HepG2 (cell line): ENCODE data around the gene RNASE4. TPM values are rescaled to one million over a fixed set of nuclear protein-coding genes. Genes with fewer than 3 reads are reported as not detected.

ENCODE experiments used
- ATAC-seq: fragments of 200-7000 bp; cut with Tn5 transposase; 3 replicates; pipeline ENCODE4 v1.9.1; 2020; ENCODE audit warnings: mild to moderate bottlenecking, moderate library complexity
- BruUV-seq: library from RNA; stranded (reverse); fragments of 400-500 nt; replicated peaks from 2 replicates; lab custom pipeline; 2021; lab: Mats Ljungman, UMichigan
- CTCF ChIA-PET: fragments of 300-600 bp; formaldehyde crosslinking; extraction: SDS; loops from one replicate; lab custom pipeline; 2021; ENCODE audit warnings: low total read pairs, inconsistent platforms, low intra/inter-chr PET ratio; lab: Yijun Ruan, JAX
- POLR2A ChIA-PET: fragments of 350-600 bp; sonication (Branson Sonifier 250); formaldehyde crosslinking; loops from one replicate; lab custom pipeline; 2020; ENCODE audit warnings: antibody characterized with exemption, inconsistent platforms; lab: Yijun Ruan, JAX
- DNase-seq: peaks from one replicate; pipeline ENCODE4 v3.0.0-alpha.2; 2015; ENCODE audit warnings: low spot score
- FAIRE-seq: peaks from 3 replicates; lab custom pipeline; 2011; peaks lifted over from hg19 to GRCh38; lab: Jason Lieb, UNC
- H2AFZ ChIP-seq: one replicate; pipeline ENCODE4 v1.6.1; 2011; ENCODE audit warnings: low read length, inconsistent platforms
- H3K27ac ChIP-seq: fragments of 300-600 bp; 3 replicates; pipeline ENCODE4 v1.8.0; 2011; ENCODE audit warnings: mixed run types, mild to moderate bottlenecking, mixed read lengths, low read length, inconsistent platforms; ENCODE audit not compliant: insufficient read depth; ENCODE audit errors: extremely low read length
- H3K27me3 ChIP-seq, 2 experiments: fragments of 200-600 bp in 1 of 2; 2 replicates in 1 of 2; 3 replicates in 1 of 2; pipeline versions ENCODE4 v1.6.0 to v1.8.0; 2011; ENCODE audit warnings: low read length in 2 of 2, mild to moderate bottlenecking in 2 of 2, moderate library complexity in 2 of 2, inconsistent platforms in 1 of 2; ENCODE audit not compliant: insufficient read depth in 2 of 2, control insufficient read depth in 1 of 2
- H3K36me3 ChIP-seq, 2 experiments: fragments of 200-600 bp in 1 of 2; replicated peaks in 1 of 2; 2 replicates in 1 of 2; 3 replicates in 1 of 2; pipeline versions ENCODE4 v1.5.1 to v1.8.0; 2011; ENCODE audit warnings: low read length in 2 of 2, inconsistent platforms in 1 of 2; ENCODE audit not compliant: insufficient read depth in 2 of 2, control insufficient read depth in 1 of 2
- H3K4me1 ChIP-seq: 2 replicates; pipeline ENCODE4 v1.5.1; 2012; ENCODE audit warnings: low read length, inconsistent platforms; ENCODE audit not compliant: insufficient read depth
- H3K4me2 ChIP-seq: 2 replicates; pipeline ENCODE4 v1.6.0; 2011; ENCODE audit warnings: low read depth, low read length, inconsistent platforms
- H3K4me3 ChIP-seq, 3 experiments: fragments of 200-600 bp in 1 of 3; sonication (generic), shearing (Covaris generic) in 1 of 3; replicated peaks in 1 of 3; 2 replicates each; pipeline ENCODE4 v1.5.1; 2011 to 2016; ENCODE audit warnings: low read length in 3 of 3, inconsistent platforms in 2 of 3, low read depth in 2 of 3, mild to moderate bottlenecking in 2 of 3, control low read depth in 1 of 3, mixed read lengths in 1 of 3; ENCODE audit not compliant: insufficient read depth in 1 of 3
- H3K79me2 ChIP-seq: one replicate; pipeline ENCODE4 v1.6.1; 2011; ENCODE audit warnings: low read length, inconsistent platforms; ENCODE audit not compliant: insufficient read depth
- H3K9ac ChIP-seq: 2 replicates; pipeline ENCODE4 v1.6.0; 2011; ENCODE audit warnings: mild to moderate bottlenecking, low read depth, low read length, inconsistent platforms; ENCODE audit not compliant: insufficient read depth
- H3K9me3 ChIP-seq: 2 replicates; pipeline ENCODE4 v1.5.1; 2012; ENCODE audit warnings: mild to moderate bottlenecking, low read length
- H4K20me1 ChIP-seq: 2 replicates; pipeline ENCODE4 v1.6.0; 2011; ENCODE audit warnings: inconsistent platforms, mild to moderate bottlenecking, low read length, moderate library complexity; ENCODE audit not compliant: insufficient read depth
- DNMT1 ChIP-seq: sonication (generic); formaldehyde crosslinking; IDR thresholded peaks from 2 replicates; pipeline ENCODE4 v1.5.1; 2020; ENCODE audit warnings: mild to moderate bottlenecking, missing genetic modification reagents
- MNT ChIP-seq: fragments of 450-650 bp; IDR thresholded peaks from 2 replicates; pipeline ENCODE4 v1.6.1; 2016
- NFATC3 ChIP-seq: sonication (generic); formaldehyde crosslinking; IDR thresholded peaks from 2 replicates; pipeline ENCODE4 v1.5.1; 2020; ENCODE audit warnings: mild to moderate bottlenecking, missing genetic modification reagents
- ZMYM4 ChIP-seq: sonication (generic); formaldehyde crosslinking; IDR thresholded peaks from 2 replicates; pipeline ENCODE4 v1.8.1; 2023; ENCODE audit warnings: mild to moderate bottlenecking, missing genetic modification reagents
- ZNF264 ChIP-seq: sonication (generic); formaldehyde crosslinking; IDR thresholded peaks from 2 replicates; pipeline ENCODE4 v1.4.0; 2020; ENCODE audit warnings: missing genetic modification reagents
- ZNF331 ChIP-seq: sonication (generic); formaldehyde crosslinking; IDR thresholded peaks from 2 replicates; pipeline ENCODE4 v1.4.0; 2020; ENCODE audit warnings: missing genetic modification reagents
- ZSCAN12 ChIP-seq: sonication (generic); formaldehyde crosslinking; IDR thresholded peaks from 2 replicates; pipeline ENCODE4 v1.9.0; 2021; ENCODE audit warnings: mild to moderate bottlenecking, missing genetic modification reagents
- WGBS: methylation state at CpG from one replicate; pipeline ENCODE4 v1.1.6; 2017; ENCODE audit warnings: low lambda C conversion rate; 5-methylcytosine and 5-hydroxymethylcytosine counted together
- in situ Hi-C: cut with HindIII; loops from 2 replicates; pipeline ENCODE4 v1.10.0; 2017; ENCODE audit warnings: low pct_unique_long_range_greater_than_20kb; ENCODE audit not compliant: extremely low pct_ligation_motif_present
- intact Hi-C: fragments of 100-400 bp; cut with micrococcal nuclease; formaldehyde crosslinking; loops from one replicate; pipeline ENCODE4 v1.10.0; 2022; ENCODE audit not compliant: unreplicated experiment
- polyA plus RNA-seq, 8 experiments: library from polyadenylated mRNA; depleted of rRNA in 3 of 8; stranded (reverse) in 7 of 8; unstranded in 1 of 8; fragments of >200 nt; fragmentation: Illumina TruSeq in 4 of 8; extraction: Trizol in 4 of 8; gene quantifications; 2 replicates each; pipeline versions ENCODE4 v1.2.1 to v1.2.3, GENCODE V29; 2011 to 2016; ENCODE audit warnings: low read depth in 4 of 8, missing spikeins in 1 of 8, mixed read lengths in 1 of 8; ENCODE audit not compliant: insufficient read depth in 1 of 8
- total RNA-seq, 5 experiments: library from RNA; depleted of rRNA; stranded (reverse); fragments of >200 nt; fragmentation: Illumina TruSeq; extraction: Trizol; gene quantifications; 2 replicates each; pipeline ENCODE4 v1.2.3, GENCODE V29; 2016; ENCODE audit warnings: low read depth in 1 of 5

The RNASE4 gene
- total and polyA plus RNA-seq, 2 of the 13 experiments (the other 11 are each of a cell fraction or from before 2014, with no cell fraction given): 109 to 983 TPM

GRCh38 chr14:20658246-20658645 lies 26.1 kb upstream of the RNASE4 start (continued):
- TF ChIP-seq ZNF264 (CRISPR knock-in tag): no peak
- TF ChIP-seq NFATC3: no peak
- no peak for TF ChIP-seq ZSCAN12 (CRISPR knock-in tag)
- no peak for TF ChIP-seq DNMT1 (CRISPR knock-in tag)
- TF ChIP-seq ZNF331 (CRISPR knock-in tag): no peak

- Histone ChIP-seq H3K27ac (no peak overlapping the region), H3K4me2 (no peak overlapping the region), H3K9me3 (no peaks in the 10 kb centered on the region), H3K4me3 (no peak overlapping the region), H3K4me1 (peaks cover 62% of the 10 kb centered on the region), H3K79me2 (no peaks in the 10 kb centered on the region), H3K9ac (no peak overlapping the region), H4K20me1 (no peaks in the 10 kb centered on the region), H3K36me3 (no peaks in the 10 kb centered on the region), H3K27me3 (peaks cover 0 to 16% of the 10 kb centered on the region in 2 experiments; a peak in 3 of 5 replicates), H2AFZ (no peak overlapping the region)
- TF ChIP-seq ZMYM4 (CRISPR knock-in tag) (no peak), MNT (peak; percentile 29; the same call in 1 of the 2 replicates)
- intact Hi-C loops: no loop called here
- 13% methylated on average over 6 of the region's 6 CpGs for WGBS
- no TSS peak for BruUV-seq
- DNase-seq (no peak), FAIRE-seq (no peak), ATAC-seq (no peak)
- CTCF ChIA-PET: interaction anchor here (8.0 kb wide), 1 partner anchor 32 kb away, joined by 70 read pairs; no protein-coding TSS in a partner anchor
- in situ Hi-C loops: loop anchor here (5.0 kb wide), 1 partner anchor 33 kb away; no protein-coding TSS in a partner anchor
- POLR2A ChIA-PET: interaction anchor here (0.8 to 5.6 kb wide), 2 partner anchors 24 to 39 kb away, joined by 4 to 63 read pairs; partner anchors contain the start of gene RNASE4
These were observed 25.0 kb upstream of the RNASE4 start for GRCh38 chr14:20659336-20659735.
